HG02623 (cell line): ENCODE results near the gene LPP.

Experiments
- ATAC-seq: cut with Tn5 transposase; IDR thresholded peaks from one replicate; pipeline ENCODE4 v1.9.1; 2021; ENCODE audit warnings: moderate library complexity; ENCODE audit not compliant: unreplicated experiment

LPP gene

GRCh38 chr3:188218603-188219002, 64.6 kb downstream of the LPP start:
- no peak for ATAC-seq

DNA sequence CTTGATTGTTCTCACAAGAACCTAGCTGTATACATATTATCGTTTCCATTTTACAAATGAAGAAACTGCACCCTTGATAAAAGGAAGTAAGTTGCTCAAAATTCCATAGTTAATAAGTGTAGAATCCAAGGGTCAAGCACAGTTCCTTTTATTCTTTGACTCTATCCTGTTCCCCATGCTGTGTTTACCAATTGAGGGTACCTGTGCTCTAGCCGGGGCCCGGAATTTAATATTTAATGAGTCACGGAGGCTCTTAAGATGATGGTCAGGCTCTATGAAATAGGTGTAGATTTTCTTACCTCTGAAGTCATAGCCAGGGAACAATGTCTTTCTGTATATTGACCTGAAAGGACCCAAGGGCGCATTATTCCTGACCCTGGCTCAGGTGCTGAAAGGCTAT, 65.2 kb downstream of the LPP start:
- no peak for ATAC-seq

DNA sequence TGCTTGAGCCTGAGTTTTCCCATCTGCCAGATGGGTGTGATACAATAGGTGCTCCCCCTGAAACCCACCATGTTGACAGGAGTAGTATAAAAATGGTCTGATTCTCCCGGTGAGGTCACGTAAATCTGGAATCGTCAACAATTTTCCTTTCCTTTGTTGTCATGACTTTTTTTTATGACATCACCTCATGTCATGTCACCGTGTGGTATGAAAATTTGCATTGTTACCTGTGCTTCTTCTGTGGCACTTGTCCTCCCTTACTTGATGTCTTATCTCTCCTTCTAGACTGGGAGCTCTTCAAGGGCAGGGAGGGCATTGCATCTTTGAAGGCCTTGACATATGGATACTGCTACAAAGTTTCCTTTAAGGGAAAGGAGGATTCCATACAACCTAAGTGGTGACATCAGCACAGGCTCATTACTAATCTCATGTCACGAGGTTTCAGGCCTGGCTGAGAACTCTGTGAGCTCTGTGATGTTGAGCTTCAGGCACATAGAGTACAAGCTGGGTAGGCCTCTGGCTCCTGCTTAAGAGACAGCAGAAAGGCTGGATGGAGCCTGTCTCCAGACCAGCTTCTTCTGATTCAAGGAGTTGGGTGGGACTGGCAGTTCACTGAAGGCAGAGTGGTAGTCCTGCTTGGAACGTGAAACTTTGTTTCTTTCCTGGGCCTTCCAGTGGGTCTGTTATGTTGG, 66.3 kb downstream of the LPP start:
- no peak for ATAC-seq

- no peak for ATAC-seq
These were observed 67.2 kb downstream of the LPP start for GRCh38 chr3:188220988-188221818.

GRCh38 chr3:188223936-188224335, 70.0 kb downstream of the LPP start:
- no peak for ATAC-seq

GRCh38 chr3:188227442-188227841, 73.5 kb downstream of the LPP start:
- no peak for ATAC-seq

DNA sequence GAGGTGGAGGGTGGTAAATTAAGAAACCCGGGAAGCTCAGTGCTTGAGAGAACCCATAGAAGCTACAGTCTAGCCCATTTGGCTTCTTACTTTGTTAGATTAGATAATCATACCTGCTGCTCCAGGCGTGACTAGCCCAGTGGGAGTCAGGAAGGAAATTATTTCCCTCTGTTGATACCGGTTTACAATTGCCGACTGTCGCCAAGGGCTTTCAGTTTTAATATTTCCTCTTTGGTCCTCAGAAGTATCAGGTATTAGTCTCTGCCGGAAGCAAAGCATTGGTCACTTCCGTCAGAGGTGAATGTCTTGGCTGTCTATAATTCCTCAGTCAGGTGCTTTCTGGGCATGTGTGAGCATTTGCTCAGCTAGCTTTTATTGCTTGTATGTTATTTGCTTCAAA, 75.2 kb downstream of the LPP start:
- ATAC-seq: no peak

- ATAC-seq: no peak
These were observed 75.8 kb downstream of the LPP start for GRCh38 chr3:188229726-188230125.

DNA sequence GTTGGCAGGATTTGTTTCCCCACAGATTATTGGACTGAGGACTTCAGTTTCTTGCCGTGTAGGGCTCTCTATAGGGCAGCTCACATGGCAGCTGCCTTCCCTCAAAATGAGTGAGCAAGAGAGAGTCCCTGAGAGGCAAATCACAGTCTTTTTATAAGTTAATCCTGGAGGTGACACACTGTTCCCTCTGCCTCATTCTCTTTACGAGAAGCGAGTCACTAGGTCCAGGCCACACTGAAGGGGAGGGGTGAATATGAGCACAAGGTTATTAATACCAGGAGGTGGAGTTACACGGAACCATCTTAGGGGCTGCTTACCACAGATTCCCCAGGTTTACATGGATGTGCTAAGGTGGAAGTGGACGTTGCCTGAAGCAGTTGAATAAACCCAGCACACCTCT, 77.0 kb downstream of the LPP start:
- ATAC-seq: no peak

- no peak for ATAC-seq
These were observed 77.5 kb downstream of the LPP start for GRCh38 chr3:188231456-188231855.

DNA sequence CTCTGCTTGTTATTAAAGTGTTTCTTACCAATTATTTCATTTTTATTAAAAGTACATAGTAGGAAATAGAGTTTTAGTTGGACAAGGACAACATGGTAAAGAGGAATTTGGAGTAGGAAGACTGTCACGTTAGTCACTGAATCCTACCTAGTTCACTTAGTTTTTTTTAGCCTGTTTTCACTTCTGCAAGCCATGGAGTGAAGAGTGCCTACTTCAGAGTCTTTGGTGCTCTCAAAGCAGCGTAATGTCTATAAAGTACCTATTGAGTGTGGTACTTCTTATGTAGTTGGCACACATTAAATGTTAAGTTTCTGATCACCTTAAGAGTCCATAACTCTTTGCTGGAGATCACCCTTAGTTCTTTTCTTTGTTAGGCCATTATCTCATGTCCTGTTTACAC, 78.7 kb downstream of the LPP start:
- ATAC-seq: no peak

DNA sequence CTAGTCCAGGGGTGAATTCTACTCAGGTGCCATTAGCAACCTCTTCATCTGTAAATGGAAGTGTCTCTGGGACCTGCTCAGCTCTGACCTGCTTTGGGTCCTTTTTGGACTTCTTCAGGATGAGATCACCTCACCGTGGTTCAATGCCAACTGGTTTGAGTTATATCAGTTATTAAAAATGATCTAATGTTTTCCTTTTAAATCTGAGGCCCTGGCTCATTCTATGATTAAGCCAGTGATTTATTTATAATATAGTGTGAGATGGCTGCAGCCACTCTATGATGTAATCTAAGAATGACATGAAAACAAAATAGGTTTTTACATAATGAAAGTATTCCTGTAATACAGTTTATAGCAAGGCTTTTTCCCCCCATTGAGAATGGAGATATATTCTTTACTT, 79.4 kb downstream of the LPP start:
- ATAC-seq: no peak

DNA sequence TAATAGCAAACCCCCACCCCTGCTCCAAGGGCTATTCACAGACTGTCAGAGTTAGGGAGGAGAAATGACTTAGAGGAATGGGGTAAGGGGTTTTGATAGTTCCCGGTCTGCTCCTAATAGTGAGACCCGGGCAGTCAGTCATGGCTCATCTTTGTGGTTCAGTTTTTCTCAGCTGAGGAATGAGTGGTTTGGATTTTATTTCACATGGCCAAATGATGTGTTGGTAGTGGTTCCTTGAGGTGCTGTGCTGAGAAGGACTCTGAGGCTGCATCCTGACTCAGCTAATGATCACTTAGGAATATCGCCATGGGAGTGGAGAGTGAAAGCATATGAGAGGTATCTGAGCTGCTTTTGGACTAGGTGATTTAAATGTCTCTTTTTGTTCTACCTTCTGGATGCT, 80.2 kb downstream of the LPP start:
- ATAC-seq: no peak

DNA sequence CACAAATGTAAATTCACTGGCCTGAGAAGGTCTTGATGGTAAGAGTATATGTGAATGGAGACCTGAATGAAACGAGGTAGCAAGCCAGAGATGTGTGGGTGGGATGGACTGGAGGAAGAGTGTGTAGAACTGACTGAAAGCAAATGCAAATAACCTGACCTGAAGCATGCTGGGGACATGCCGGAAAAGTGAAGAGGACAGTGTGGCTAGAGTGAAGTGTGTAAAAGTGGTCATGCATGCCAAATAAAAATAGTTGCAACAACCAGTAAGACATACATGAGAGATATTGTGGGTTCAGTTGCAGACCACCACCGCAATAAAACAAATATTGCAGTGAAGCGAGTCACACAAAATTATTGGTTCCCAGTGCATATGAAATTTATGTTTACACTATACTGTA, 82.3 kb downstream of the LPP start:
- ATAC-seq: no peak

GRCh38 chr3:188239035-188239434, 85.1 kb downstream of the LPP start:
- ATAC-seq: no peak

DNA sequence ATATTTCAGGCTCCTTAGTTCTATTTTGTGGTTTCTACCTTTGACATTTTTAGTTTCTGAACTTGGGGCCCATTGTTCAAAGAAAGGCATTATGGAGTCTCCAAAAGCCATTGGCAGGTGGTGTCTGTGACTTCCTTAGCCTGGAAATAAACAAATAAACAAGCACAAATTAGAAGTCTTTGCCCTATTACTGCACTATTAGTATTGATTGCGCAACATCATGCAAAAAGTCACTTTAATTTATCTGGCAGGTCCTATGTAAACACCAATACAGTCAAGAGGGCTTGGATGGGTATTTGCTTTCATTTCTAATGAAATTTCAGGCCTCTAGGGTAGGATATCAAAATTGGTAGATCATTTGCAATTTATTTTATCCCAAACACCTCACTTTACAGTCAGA, 85.6 kb downstream of the LPP start:
- ATAC-seq: no peak

DNA sequence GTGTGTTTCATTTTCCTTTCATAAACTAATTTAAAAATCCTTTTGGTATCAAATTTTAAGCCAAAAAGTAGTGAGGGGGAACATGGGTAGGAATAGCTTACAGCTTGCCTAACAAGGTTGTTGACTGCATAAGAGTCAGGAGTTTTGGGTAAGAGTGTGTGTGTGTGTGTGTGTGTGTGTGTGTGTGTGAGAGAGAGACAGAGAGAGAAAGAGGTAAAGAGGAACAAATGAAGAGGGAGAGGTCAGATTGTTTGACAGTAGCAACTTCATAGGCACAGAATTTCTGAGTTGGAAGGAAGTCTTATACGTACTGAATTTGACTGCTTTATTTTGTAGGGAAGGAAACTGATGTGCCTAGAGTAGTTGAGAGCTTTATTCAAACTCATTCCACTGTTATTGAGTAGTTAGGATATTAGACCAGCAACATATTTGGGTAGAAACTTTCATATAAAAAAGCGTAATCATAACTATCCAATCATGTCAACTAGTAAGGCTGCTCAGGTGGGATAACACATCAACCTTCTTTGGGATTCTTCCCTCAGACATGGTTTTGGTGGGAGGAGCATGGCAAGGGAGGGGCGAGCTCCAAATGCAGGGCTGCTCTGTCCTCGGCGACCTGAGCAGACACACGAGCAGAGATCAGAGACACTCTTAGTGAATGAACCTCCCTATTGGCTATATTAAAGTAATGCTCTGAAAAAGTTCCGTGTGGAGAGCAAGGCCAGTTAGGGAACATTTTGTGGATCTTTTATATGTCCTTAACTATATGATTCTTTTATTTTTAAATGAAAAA, 86.4 kb downstream of the LPP start:
- ATAC-seq: no peak

DNA sequence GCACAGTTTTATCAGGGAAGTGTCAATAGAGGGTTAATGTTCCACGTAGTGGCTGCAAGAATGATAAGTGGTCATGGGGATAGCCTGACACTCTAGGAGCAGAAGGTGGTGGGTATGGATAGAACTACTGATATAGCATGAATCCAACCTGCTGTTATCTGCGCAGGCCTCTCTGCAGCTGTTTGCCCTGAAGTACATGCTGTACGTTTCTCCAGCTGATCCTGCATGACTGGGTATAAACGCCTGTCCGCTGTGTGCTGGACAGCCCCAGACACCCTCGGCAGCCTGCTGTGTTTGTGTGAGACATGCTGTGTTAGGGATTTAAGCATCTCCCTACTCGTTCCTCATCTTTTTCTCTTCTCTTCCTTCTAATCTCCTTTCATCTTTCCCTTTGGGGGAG, 87.1 kb downstream of the LPP start:
- no peak for ATAC-seq

GRCh38 chr3:188241883-188242282, 87.9 kb downstream of the LPP start:
- ATAC-seq: no peak

DNA sequence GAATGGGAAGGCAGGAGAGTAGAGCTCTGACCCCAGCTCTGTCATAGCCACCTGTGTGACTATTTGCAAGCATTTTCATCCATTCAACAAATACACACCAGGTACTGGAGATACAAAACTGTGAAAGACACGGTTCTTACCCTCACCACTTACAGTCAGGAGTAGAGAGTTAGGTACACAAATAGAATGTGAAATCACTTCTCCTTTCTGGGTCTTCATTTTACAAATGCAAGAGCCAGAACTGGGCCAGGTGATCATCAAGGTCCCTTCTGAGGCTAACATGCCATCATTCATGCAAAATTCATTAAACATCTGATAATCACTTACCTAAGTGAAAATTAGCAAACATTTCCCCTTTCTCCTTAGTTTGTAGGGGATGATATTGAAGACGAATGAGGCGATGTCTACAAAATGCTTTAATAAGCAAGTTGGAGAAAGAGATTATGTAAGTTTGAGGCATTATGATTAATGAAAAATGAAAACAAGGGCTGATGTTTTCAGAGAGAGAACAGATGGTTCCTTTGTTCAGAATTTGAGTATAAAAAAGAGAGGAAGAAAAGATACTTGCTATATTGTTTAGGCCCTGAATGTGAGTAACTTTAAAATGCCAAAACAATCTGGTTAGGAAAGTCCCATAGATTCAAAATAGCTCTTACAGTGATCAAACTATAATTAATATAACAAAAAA, 88.6 kb downstream of the LPP start:
- no peak for ATAC-seq

- no peak for ATAC-seq
These were observed 89.3 kb downstream of the LPP start for GRCh38 chr3:188243124-188243795.
